Measurements from ENCODE around the gene ZNF511. TPM values are rescaled to one million over a fixed set of nuclear protein-coding genes. Genes with fewer than 3 reads are reported as not detected.
"Not testable (repeated sequence)": the region's sequence is repeated elsewhere in the genome, so short reads cannot be mapped to it uniquely, and the experiment has no call there.

ZNF511 gene
- total and polyA plus RNA-seq, 2 donors (not counting 1 experiment from before 2014, with no cell fraction given), result 30.7 to 45.1 TPM

GRCh38 chr10:133320852-133321422 lies 12.2 kb downstream of the ZNF511 start:
- Mint-ChIP-seq H3K4me1 (peaks cover 18% of the 10 kb centered on the region), H3K27me3 (peaks cover 28% of the 10 kb centered on the region)
- WGBS (ENCODE audit: insufficient coverage), result 78% methylated on average over 5 of the region's 6 CpGs
- H4K20me1 ChIP-seq (ENCODE audit: control insufficient read depth, insufficient read depth, low read length, poor library complexity, severe bottlenecking); H3K4me3 ChIP-seq (ENCODE audit: control extremely low read depth in 1 of 5, extremely low read depth in 1 of 5, insufficient read depth in 1 of 5, low read depth in 2 of 5, low read length in 4 of 5); intact Hi-C loops (cut with micrococcal nuclease); H3K27ac ChIP-seq (ENCODE audit: low read length in 2 of 2); H3K27ac Mint-ChIP-seq; H2AFZ ChIP-seq (ENCODE audit: insufficient read depth, low read depth, low read length, poor library complexity, severe bottlenecking); ATAC-seq (ENCODE audit: low read depth); H3K36me3 ChIP-seq (replicated peaks in 1 of 2; ENCODE audit: control extremely low read depth in 1 of 2, control insufficient read depth in 1 of 2, extremely low read depth in 1 of 2, insufficient read depth in 2 of 2, low read length in 1 of 2); H3K9me3 Mint-ChIP-seq (ENCODE audit: insufficient read depth); H3K79me2 ChIP-seq (ENCODE audit: control insufficient read depth, insufficient read depth, low read length); DNase-seq; H3K4me3 Mint-ChIP-seq; H3K4me2 ChIP-seq (replicated peaks; ENCODE audit: low read depth, low read length, poor library complexity, severe bottlenecking); H3K9ac ChIP-seq (ENCODE audit: low read length): not testable (repeated sequence)
- peaks cover 20 to 21% of the 10 kb centered on the region in 2 donors for H3K4me1 ChIP-seq (ENCODE audit: control insufficient read depth in 2 of 2, insufficient read depth in 2 of 2, low read length in 2 of 2)
- POLR2A ChIA-PET, result interaction anchor here (0.6 kb wide), 1 partner anchor 18 kb away, joined by 4 read pairs; no protein-coding TSS in a partner anchor
- peaks cover 0 to 28% (median 12%) of the 10 kb centered on the region in 4 experiments for H3K27me3 ChIP-seq (replicated peaks in 1 of 4; ENCODE audit: control extremely low read depth in 1 of 4, control insufficient read depth in 3 of 4, insufficient read depth in 4 of 4, low read length in 3 of 4)
- CTCF ChIA-PET, result interaction anchor here (1.9 to 3.4 kb wide), 2 partner anchors 9 to 64 kb away, joined by 6 to 11 read pairs; no protein-coding TSS in a partner anchor
- H3K9me3 ChIP-seq (ENCODE audit: control extremely low read depth in 1 of 3, control insufficient read depth in 2 of 3, insufficient read depth in 1 of 3, low read length in 2 of 3), result peaks cover 0 to 22% (median 0%) of the 10 kb centered on the region in 3 donors

- POLR2A ChIA-PET; intact Hi-C loops (cut with micrococcal nuclease); H3K9ac ChIP-seq (ENCODE audit: low read length); H3K4me3 Mint-ChIP-seq; H3K27ac ChIP-seq (ENCODE audit: low read length in 2 of 2); ATAC-seq (ENCODE audit: low read depth); H3K9me3 Mint-ChIP-seq (ENCODE audit: insufficient read depth); H2AFZ ChIP-seq (ENCODE audit: insufficient read depth, low read depth, low read length, poor library complexity, severe bottlenecking); H3K4me3 ChIP-seq (ENCODE audit: control extremely low read depth in 1 of 5, extremely low read depth in 1 of 5, insufficient read depth in 1 of 5, low read depth in 2 of 5, low read length in 4 of 5); H3K36me3 ChIP-seq (replicated peaks in 1 of 2; ENCODE audit: control extremely low read depth in 1 of 2, control insufficient read depth in 1 of 2, extremely low read depth in 1 of 2, insufficient read depth in 2 of 2, low read length in 1 of 2); H4K20me1 ChIP-seq (ENCODE audit: control insufficient read depth, insufficient read depth, low read length, poor library complexity, severe bottlenecking); H3K27ac Mint-ChIP-seq; H3K79me2 ChIP-seq (ENCODE audit: control insufficient read depth, insufficient read depth, low read length); H3K4me2 ChIP-seq (replicated peaks; ENCODE audit: low read depth, low read length, poor library complexity, severe bottlenecking); DNase-seq: not testable (repeated sequence)
- WGBS (ENCODE audit: insufficient coverage), result no CpG with 5 or more reads among the region's 14 CpGs
- peaks cover 21% of the 10 kb centered on the region for H3K4me1 Mint-ChIP-seq
- H3K9me3 ChIP-seq (ENCODE audit: control extremely low read depth in 1 of 3, control insufficient read depth in 2 of 3, insufficient read depth in 1 of 3, low read length in 2 of 3), result peaks cover 0 to 28% (median 0%) of the 10 kb centered on the region in 3 donors
- CTCF ChIA-PET, result interaction anchor here (1.9 kb wide), 1 partner anchor 8 kb away, joined by 6 read pairs; no protein-coding TSS in a partner anchor
- H3K27me3 ChIP-seq (replicated peaks in 1 of 4; ENCODE audit: control extremely low read depth in 1 of 4, control insufficient read depth in 3 of 4, insufficient read depth in 4 of 4, low read length in 3 of 4), result peaks cover 0 to 41% (median 25%) of the 10 kb centered on the region in 4 experiments
- H3K4me1 ChIP-seq (ENCODE audit: control insufficient read depth in 2 of 2, insufficient read depth in 2 of 2, low read length in 2 of 2), result peaks cover 26 to 33% of the 10 kb centered on the region in 2 donors
- H3K27me3 Mint-ChIP-seq, result peaks cover 40% of the 10 kb centered on the region
These were observed 13.5 kb downstream of the ZNF511 start for GRCh38 chr10:133322064-133322709.
